Activated naive CD4-positive, alpha-beta T cell treated with anti-CD3 and anti-CD28 coated beads, Interleukin-2, amount 50 U/mL, for 24 hours (primary cell): ENCODE results near the gene SUPT6H.
"Not testable (repeated sequence)": the region's sequence is repeated elsewhere in the genome, so short reads cannot be mapped to it uniquely, and the experiment has no call there.

Source experiments
- H3K27ac Mint-ChIP-seq: one replicate; pipeline ENCODE4 v1.8.0; 2021; ENCODE audit warnings: mild to moderate bottlenecking, mixed read lengths
- H3K27me3 Mint-ChIP-seq: one replicate; pipeline ENCODE4 v1.8.0; 2021; ENCODE audit warnings: mixed read lengths
- H3K36me3 Mint-ChIP-seq: one replicate; pipeline ENCODE4 v1.8.0; 2021; ENCODE audit warnings: mixed read lengths
- H3K4me1 Mint-ChIP-seq: one replicate; pipeline ENCODE4 v1.8.0; 2021; ENCODE audit warnings: mixed read lengths
- H3K4me3 Mint-ChIP-seq: one replicate; pipeline ENCODE4 v1.8.0; 2021; ENCODE audit warnings: mild to moderate bottlenecking, mixed read lengths
- H3K9me3 Mint-ChIP-seq: one replicate; pipeline ENCODE4 v1.8.0; 2021; ENCODE audit warnings: mixed read lengths

The SUPT6H gene

GRCh38 chr17:28728364-28729200, 66.6 kb downstream of the SUPT6H start, which contains the start of gene NEK8:
Gene NEK8, plus strand, starts transcription at chr17:28728788. Its CDS starts 26 bp downstream, at chr17:28728814.
- Mint-ChIP-seq H3K27ac (peak within 1 kb of the TSS; percentile 99), H3K36me3 (peaks cover 16% of the 10 kb centered on the region), H3K27me3 (no peaks in the 10 kb centered on the region), H3K9me3 (no peaks in the 10 kb centered on the region), H3K4me3 (peak within 1 kb of the TSS; percentile 95), H3K4me1 (peaks cover 35% of the 10 kb centered on the region)

- peaks cover 10% of the 10 kb centered on the region for H3K36me3 Mint-ChIP-seq
- no peaks in the 10 kb centered on the region for H3K9me3 Mint-ChIP-seq
- peaks cover 21% of the 10 kb centered on the region for H3K4me1 Mint-ChIP-seq
- H3K27me3 Mint-ChIP-seq, result no peaks in the 10 kb centered on the region
- H3K27ac Mint-ChIP-seq, result peak overlapping the region; percentile 68
- H3K4me3 Mint-ChIP-seq, result no peak overlapping the region
Measured at GRCh38 chr17:28729950-28730330, 67.9 kb downstream of the SUPT6H start.

DNA sequence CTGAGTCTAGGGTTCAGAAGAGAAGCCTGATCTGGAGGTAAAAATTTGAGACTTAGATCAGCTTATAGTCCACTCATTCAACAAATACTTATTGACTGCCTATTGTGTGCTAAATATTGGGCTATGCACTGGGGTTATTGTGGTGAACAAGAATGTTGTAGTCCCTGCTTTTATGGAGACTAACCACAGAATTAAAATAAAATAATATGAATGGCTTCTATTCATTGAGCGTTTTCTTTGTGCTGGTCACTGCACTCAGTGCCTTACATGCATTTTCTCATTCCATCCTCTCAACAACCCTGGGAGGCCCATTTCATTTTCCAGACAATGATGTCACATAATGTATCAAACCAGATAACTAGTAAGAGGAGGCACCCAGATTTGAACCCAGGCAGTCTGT, 71.3 kb downstream of the SUPT6H start:
- peaks cover 4% of the 10 kb centered on the region for H3K36me3 Mint-ChIP-seq
- no peaks in the 10 kb centered on the region for H3K9me3 Mint-ChIP-seq
- peaks cover 15% of the 10 kb centered on the region for H3K4me1 Mint-ChIP-seq
- no peak overlapping the region for H3K4me3 Mint-ChIP-seq
- H3K27ac Mint-ChIP-seq, result no peak overlapping the region
- no peaks in the 10 kb centered on the region for H3K27me3 Mint-ChIP-seq

GRCh38 chr17:28734712-28735241, 72.8 kb downstream of the SUPT6H start:
- no peak overlapping the region for H3K27ac Mint-ChIP-seq
- no peaks in the 10 kb centered on the region for H3K9me3 Mint-ChIP-seq
- peaks cover 17% of the 10 kb centered on the region for H3K4me1 Mint-ChIP-seq
- H3K27me3 Mint-ChIP-seq, result no peaks in the 10 kb centered on the region
- no peak overlapping the region for H3K4me3 Mint-ChIP-seq
- H3K36me3 Mint-ChIP-seq, result peaks cover 6% of the 10 kb centered on the region

DNA sequence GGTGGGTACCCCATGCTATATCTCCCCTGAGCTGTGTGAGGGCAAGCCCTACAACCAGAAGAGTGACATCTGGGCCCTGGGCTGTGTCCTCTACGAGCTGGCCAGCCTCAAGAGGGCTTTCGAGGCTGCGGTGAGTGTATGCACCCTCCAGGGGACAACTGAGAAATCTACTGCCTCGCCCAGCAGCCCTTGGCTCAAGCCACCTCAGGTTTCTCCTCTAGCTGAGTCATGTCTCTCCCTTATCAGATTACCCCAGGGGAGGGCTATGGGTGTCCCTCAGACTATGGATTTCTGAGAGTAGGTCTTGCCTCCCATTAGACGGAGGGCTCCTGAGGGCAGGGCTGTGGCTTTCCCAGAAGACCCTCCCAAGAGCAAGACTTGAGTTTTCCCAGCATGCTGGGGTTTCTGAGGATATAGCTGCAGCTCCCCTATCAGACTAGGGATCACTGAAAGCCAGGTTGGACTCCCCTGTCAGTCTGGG, 73.3 kb downstream of the SUPT6H start:
- no peak overlapping the region for H3K4me3 Mint-ChIP-seq
- peaks cover 6% of the 10 kb centered on the region for H3K36me3 Mint-ChIP-seq
- H3K9me3 Mint-ChIP-seq, result no peaks in the 10 kb centered on the region
- H3K27me3 Mint-ChIP-seq, result no peaks in the 10 kb centered on the region
- H3K4me1 Mint-ChIP-seq, result peaks cover 15% of the 10 kb centered on the region
- H3K27ac Mint-ChIP-seq, result no peak overlapping the region

- H3K4me1 Mint-ChIP-seq, result peaks cover 15% of the 10 kb centered on the region
- not testable (repeated sequence) for H3K36me3 Mint-ChIP-seq, H3K4me3 Mint-ChIP-seq, H3K27me3 Mint-ChIP-seq, H3K9me3 Mint-ChIP-seq, H3K27ac Mint-ChIP-seq
Measured at GRCh38 chr17:28735913-28736769, 74.1 kb downstream of the SUPT6H start.

DNA sequence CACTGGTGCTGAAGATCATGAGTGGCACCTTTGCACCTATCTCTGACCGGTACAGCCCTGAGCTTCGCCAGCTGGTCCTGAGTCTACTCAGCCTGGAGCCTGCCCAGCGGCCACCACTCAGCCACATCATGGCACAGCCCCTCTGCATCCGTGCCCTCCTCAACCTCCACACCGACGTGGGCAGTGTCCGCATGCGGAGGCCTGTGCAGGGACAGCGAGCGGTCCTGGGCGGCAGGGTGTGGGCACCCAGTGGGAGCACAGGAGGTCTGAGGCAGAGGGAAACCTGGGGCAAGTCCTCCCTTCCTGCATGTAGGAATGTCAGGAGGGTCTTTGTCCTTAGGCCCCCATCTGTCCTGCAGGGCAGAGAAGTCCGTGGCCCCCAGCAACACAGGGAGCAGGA, 75.3 kb downstream of the SUPT6H start:
- Mint-ChIP-seq H3K36me3 (peaks cover 6% of the 10 kb centered on the region), H3K27me3 (no peaks in the 10 kb centered on the region), H3K27ac (no peak overlapping the region), H3K9me3 (no peaks in the 10 kb centered on the region), H3K4me1 (peaks cover 15% of the 10 kb centered on the region), H3K4me3 (no peak overlapping the region)

DNA sequence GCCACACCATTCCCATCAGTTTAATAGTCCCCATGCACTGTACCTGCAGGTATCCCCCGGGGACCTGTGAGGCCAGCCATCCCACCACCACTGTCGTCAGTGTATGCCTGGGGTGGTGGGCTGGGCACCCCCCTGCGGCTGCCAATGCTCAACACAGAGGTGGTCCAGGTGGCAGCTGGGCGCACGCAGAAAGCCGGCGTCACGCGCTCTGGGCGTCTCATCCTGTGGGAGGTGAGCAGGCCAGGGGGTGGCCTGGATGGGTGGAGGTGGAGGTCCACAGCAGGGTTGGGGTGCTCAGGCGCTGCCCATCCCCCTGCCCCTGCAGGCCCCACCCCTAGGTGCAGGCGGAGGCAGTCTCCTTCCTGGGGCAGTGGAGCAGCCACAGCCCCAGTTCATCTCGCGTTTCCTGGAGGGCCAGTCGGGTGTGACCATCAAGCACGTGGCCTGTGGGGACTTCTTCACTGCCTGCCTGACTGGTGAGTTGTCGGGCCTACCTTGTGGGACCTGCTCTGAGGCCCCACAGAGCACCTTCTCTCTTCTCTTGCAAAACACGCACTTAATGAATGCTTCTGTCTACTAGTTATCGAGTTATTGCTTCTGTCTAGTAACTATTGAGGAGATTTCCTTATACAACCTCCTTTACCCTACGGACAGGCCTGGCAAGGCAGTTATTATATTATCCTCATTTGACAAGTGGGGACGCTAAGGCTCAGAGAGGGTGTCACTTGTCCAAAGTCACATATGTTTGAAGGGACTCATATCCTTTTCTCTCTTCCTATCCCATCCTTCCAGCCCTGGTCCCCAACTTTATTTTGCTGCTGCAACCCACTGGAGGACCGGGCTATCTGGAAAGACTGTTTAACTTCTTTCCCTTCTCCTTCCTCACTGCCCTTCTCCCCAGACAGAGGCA, 76.0 kb downstream of the SUPT6H start:
- peak overlapping the region; percentile 71 for H3K4me3 Mint-ChIP-seq
- peak overlapping the region; percentile 91 for H3K27ac Mint-ChIP-seq
- peaks cover 15% of the 10 kb centered on the region for H3K4me1 Mint-ChIP-seq
- no peaks in the 10 kb centered on the region for H3K9me3 Mint-ChIP-seq
- H3K27me3 Mint-ChIP-seq, result no peaks in the 10 kb centered on the region
- H3K36me3 Mint-ChIP-seq, result peaks cover 6% of the 10 kb centered on the region

DNA sequence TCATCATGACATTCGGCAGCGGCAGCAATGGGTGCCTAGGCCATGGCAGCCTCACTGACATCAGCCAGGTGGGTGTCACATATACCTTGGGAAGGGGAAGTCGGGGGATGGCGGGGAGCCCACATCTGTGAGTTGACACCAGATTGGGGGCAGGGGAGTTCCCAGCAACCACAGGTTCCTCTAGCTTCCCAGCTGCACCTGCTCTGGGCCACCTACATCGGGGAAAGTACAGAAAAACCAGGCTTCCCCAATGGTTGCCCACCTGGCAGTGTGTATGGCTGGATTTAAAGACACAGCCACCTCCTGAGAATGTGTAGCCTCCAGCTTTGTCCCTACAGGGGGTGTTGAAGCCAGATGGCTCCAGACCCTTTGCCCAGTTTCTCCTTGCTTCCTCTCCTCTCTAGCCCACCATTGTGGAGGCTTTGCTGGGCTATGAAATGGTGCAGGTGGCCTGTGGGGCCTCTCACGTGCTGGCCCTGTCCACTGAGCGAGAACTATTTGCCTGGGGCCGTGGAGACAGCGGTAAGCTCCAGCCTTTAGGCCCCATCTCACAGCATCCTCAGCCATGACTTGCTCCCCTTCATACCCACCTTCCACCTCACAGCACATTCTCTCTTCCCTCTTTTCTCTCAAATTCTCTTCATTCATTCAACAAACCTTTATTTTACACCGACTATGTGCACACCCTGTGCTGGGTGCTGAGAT, 76.8 kb downstream of the SUPT6H start:
- H3K9me3 Mint-ChIP-seq, result no peaks in the 10 kb centered on the region
- H3K27me3 Mint-ChIP-seq, result no peaks in the 10 kb centered on the region
- peak overlapping the region; percentile 91 for H3K27ac Mint-ChIP-seq
- H3K4me3 Mint-ChIP-seq, result peak overlapping the region; percentile 71
- peaks cover 4% of the 10 kb centered on the region for H3K36me3 Mint-ChIP-seq
- peaks cover 15% of the 10 kb centered on the region for H3K4me1 Mint-ChIP-seq

DNA sequence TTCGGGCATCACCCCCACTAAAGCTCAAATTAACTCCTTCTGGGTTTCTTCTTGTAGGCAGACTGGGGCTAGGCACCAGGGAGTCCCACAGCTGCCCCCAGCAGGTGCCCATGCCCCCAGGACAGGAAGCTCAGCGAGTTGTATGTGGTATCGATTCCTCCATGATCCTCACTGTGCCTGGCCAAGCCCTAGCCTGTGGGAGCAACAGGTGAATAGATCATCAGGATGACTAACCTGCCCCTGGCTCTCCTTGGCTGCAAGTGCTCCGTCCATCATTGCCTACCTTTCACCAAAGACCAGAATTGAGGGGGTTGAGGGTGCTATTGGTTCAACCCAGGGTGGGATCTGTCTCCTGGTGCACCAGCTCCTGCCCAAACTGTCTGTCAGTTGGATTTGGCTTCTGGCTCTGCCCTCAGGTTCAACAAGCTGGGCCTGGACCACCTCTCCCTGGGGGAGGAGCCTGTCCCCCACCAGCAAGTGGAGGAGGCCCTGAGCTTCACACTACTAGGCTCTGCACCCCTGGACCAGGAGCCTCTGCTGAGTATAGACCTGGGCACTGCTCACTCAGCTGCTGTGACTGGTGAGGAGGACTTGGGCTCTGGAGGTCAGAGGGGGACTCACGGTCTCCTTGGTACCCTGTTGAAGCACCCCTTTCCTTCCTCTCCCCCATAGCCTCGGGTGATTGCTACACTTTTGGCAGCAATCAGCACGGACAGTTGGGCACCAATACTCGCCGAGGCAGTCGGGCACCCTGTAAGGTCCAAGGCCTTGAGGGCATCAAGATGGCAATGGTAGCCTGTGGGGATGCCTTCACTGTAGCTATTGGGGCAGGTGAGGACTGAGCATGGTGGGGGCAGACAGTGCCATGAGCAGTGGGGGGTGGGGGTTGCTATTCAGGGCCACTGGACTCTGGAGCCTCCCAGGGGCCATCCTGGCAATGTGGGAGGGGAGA, 78.7 kb downstream of the SUPT6H start:
- no peaks in the 10 kb centered on the region for H3K9me3 Mint-ChIP-seq
- H3K27ac Mint-ChIP-seq, result no peak overlapping the region
- H3K27me3 Mint-ChIP-seq, result no peaks in the 10 kb centered on the region
- peaks cover 15% of the 10 kb centered on the region for H3K4me1 Mint-ChIP-seq
- no peak overlapping the region for H3K4me3 Mint-ChIP-seq
- peaks cover 2% of the 10 kb centered on the region for H3K36me3 Mint-ChIP-seq

DNA sequence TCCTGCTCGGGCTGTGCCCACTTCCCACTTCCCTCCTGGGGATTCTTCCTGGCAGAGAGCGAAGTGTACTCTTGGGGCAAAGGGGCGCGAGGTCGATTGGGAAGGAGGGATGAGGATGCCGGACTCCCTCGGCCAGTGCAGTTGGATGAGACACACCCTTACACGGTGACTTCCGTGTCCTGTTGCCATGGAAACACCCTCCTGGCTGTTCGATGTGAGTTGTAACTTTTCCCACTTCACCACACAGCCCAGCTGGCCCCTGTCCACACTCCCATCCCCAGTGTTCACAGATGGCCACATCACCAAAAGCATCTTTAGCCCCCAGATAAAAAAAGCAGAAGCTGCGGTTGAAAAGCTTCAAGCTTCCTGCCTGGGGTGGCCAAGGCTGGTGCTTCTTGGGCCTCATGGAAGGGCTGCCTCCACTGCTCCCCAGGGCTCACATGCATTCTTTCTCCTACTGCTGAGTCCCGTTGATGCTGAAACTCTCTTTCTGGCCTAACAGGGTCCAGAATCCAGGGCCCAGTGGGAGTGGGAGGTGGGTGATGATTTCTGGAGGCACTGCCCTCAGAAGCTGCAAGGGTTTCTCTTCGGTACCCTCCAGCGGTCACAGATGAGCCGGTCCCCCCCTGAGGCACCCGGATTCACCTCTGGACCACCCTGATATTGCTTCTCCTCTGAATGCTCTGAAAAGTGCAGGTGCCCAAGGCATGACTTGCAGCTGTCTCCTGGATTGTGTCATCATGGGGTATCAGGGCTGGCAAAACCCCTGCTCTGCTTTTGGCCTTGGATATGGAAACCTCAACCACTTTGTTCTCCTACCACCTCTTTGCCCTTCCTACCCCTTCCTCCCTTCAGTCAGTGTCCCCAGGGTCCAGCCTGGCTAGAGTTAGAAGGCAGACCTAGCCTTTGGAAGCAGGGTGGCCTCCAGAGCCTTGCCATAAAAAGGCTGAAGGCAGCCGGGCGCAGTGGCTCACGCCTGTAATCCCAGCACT, 79.6 kb downstream of the SUPT6H start:
- no peaks in the 10 kb centered on the region for H3K27me3 Mint-ChIP-seq

GRCh38 chr17:28743243-28744103, 81.5 kb downstream of the SUPT6H start, which contains the start of gene TRAF4:
Gene TRAF4, plus strand, starts transcription at chr17:28744011. Its CDS starts 102 bp downstream, at chr17:28744113.
- Mint-ChIP-seq H3K36me3 (peaks cover 3% of the 10 kb centered on the region), H3K4me3 (peak within 1 kb of the TSS; percentile 92), H3K27me3 (no peaks in the 10 kb centered on the region), H3K4me1 (peaks cover 15% of the 10 kb centered on the region), H3K9me3 (no peaks in the 10 kb centered on the region), H3K27ac (peak within 1 kb of the TSS; percentile 94)

More for the DNA sequence above, 79.6 kb downstream of the SUPT6H start:
- H3K4me3 Mint-ChIP-seq, result no peak overlapping the region
- H3K4me1 Mint-ChIP-seq, result peaks cover 21% of the 10 kb centered on the region
- peaks cover 2% of the 10 kb centered on the region for H3K36me3 Mint-ChIP-seq
- H3K27ac Mint-ChIP-seq, result no peak overlapping the region
- no peaks in the 10 kb centered on the region for H3K9me3 Mint-ChIP-seq
